Neural cell (in vitro differentiated cells): ENCODE data around the gene IL1RL2. TPM values are rescaled to one million over a fixed set of nuclear protein-coding genes. Genes with fewer than 3 reads are reported as not detected.

Source experiments
- H2AFZ ChIP-seq: fragments of 200-600, 300-800 bp; sonication (generic), shearing (Covaris generic); 2 replicates; pipeline ENCODE4 v1.6.0; 2014; ENCODE audit warnings: low read depth, mild to moderate bottlenecking, antibody characterized with exemption, low read length, moderate library complexity
- H3F3A ChIP-seq: fragments of 200-600 bp; shearing (Covaris generic); 2 replicates; pipeline ENCODE4 v1.6.1; 2016; ENCODE audit warnings: mild to moderate bottlenecking, moderate library complexity, mixed read lengths, antibody characterized with exemption, low read length; ENCODE audit not compliant: insufficient read depth, poor library complexity, severe bottlenecking
- H3K27ac ChIP-seq: fragments of 200-600, 300-800 bp; sonication (generic), shearing (Covaris generic); 2 replicates; pipeline ENCODE4 v1.5.1; 2014; ENCODE audit warnings: mild to moderate bottlenecking, low read length, moderate library complexity
- H3K27me3 ChIP-seq: fragments of 300-800, 200-600 bp; sonication (generic), shearing (Covaris generic); 2 replicates; pipeline ENCODE4 v1.6.0; 2014; ENCODE audit warnings: mild to moderate bottlenecking, low read depth, low read length, moderate library complexity; ENCODE audit not compliant: insufficient read depth
- H3K36me3 ChIP-seq: fragments of 300-800, 200-600 bp; sonication (generic), shearing (Covaris generic); 2 replicates; pipeline ENCODE4 v1.5.1; 2014; ENCODE audit warnings: mild to moderate bottlenecking, antibody characterized with exemption, low read length, moderate library complexity; ENCODE audit not compliant: insufficient read depth
- H3K4me2 ChIP-seq: fragments of 300-800, 200-600 bp; sonication (generic), shearing (Covaris generic); 2 replicates; pipeline ENCODE4 v1.6.0; 2014; ENCODE audit warnings: mild to moderate bottlenecking, low read length
- H3K4me3 ChIP-seq: fragments of 300-800, 200-600 bp; sonication (generic), shearing (Covaris generic); 2 replicates; pipeline ENCODE4 v1.5.1; 2014; ENCODE audit warnings: mild to moderate bottlenecking, low read length, moderate library complexity
- H3K79me2 ChIP-seq: fragments of 200-600 bp; shearing (Covaris generic); replicated peaks from 2 replicates; pipeline ENCODE4 v1.6.0; 2014; ENCODE audit warnings: mild to moderate bottlenecking, low read length, moderate library complexity; ENCODE audit not compliant: insufficient read depth
- H3K9ac ChIP-seq: fragments of 300-800, 200-600 bp; sonication (generic), shearing (Covaris generic); 2 replicates; pipeline ENCODE4 v1.6.1; 2016; ENCODE audit warnings: mild to moderate bottlenecking, low read length, mixed read lengths
- H3K9me2 ChIP-seq: fragments of 200-600 bp; shearing (Covaris generic); 2 replicates; pipeline ENCODE4 v1.6.1; 2016; ENCODE audit warnings: mild to moderate bottlenecking, low read length, mixed read lengths; ENCODE audit not compliant: insufficient read depth
- H3K9me3 ChIP-seq: fragments of 200-600, 300-800 bp; sonication (generic), shearing (Covaris generic); 2 replicates; pipeline ENCODE4 v1.6.1; 2016; ENCODE audit warnings: mild to moderate bottlenecking, mixed run types, low read length, moderate library complexity, mixed read lengths
- H4K20me1 ChIP-seq: fragments of 200-600 bp; shearing (Covaris generic); 2 replicates; pipeline ENCODE4 v1.6.1; 2016; ENCODE audit warnings: mild to moderate bottlenecking, mixed run types; ENCODE audit not compliant: insufficient read depth
- CTCF ChIP-seq: fragments of 450-650 bp; IDR thresholded peaks from 2 replicates; pipeline ENCODE4 v1.5.1; 2014; ENCODE audit warnings: antibody characterized with exemption, mild to moderate bottlenecking, moderate library complexity; ENCODE audit not compliant: poor library complexity, severe bottlenecking
- EP300 ChIP-seq: fragments of 450-650 bp; conservative IDR thresholded peaks from 2 replicates; pipeline ENCODE4 v1.6.1; 2014; ENCODE audit warnings: antibody characterized with exemption, mild to moderate bottlenecking, moderate library complexity; ENCODE audit not compliant: poor library complexity, severe bottlenecking
- EZH2 ChIP-seq: fragments of 200-600, 300-800 bp; shearing (Covaris generic), sonication (generic); IDR thresholded peaks from 2 replicates; pipeline ENCODE4 v1.6.1; 2014; ENCODE audit warnings: antibody characterized with exemption, low read length, borderline replicate concordance, mild to moderate bottlenecking; ENCODE audit not compliant: insufficient read depth, poor library complexity, severe bottlenecking
- POLR2AphosphoS5 ChIP-seq: IDR thresholded peaks from 2 replicates; pipeline ENCODE4 v1.6.1; 2012
- RAD21 ChIP-seq: fragments of 450-650 bp; conservative IDR thresholded peaks from 2 replicates; pipeline ENCODE4 v1.6.1; 2014; ENCODE audit warnings: antibody characterized with exemption, mild to moderate bottlenecking, moderate library complexity
- SMC3 ChIP-seq: fragments of 450-650 bp; conservative IDR thresholded peaks from 2 replicates; pipeline ENCODE4 v1.6.1; 2014; ENCODE audit warnings: antibody characterized with exemption, mild to moderate bottlenecking, moderate library complexity; ENCODE audit not compliant: poor library complexity
- TAF1 ChIP-seq: IDR thresholded peaks from 2 replicates; pipeline ENCODE4 v1.6.1; 2012; ENCODE audit warnings: low read depth
- polyA plus RNA-seq: library from polyadenylated mRNA; depleted of rRNA; stranded (reverse); fragments of >200 nt; gene quantifications from 2 replicates; pipeline ENCODE4 v1.2.3, GENCODE V29; 2014

IL1RL2 gene
- polyA plus RNA-seq, 1 donor from 2014 or later = not detected

GRCh38 chr2:102217032-102217431, 30.2 kb downstream of the IL1RL2 start:
- no peaks in the 10 kb centered on the region for H3K27me3 ChIP-seq
- H3K9ac ChIP-seq = no peak overlapping the region
- no peak overlapping the region for H2AFZ ChIP-seq
- no peak overlapping the region for H3K27ac ChIP-seq
- H3K9me3 ChIP-seq = no peaks in the 10 kb centered on the region
- H3K9me2 ChIP-seq = no peaks in the 10 kb centered on the region
- H3K36me3 ChIP-seq = no peaks in the 10 kb centered on the region
- no peak overlapping the region for H3K4me2 ChIP-seq
- H4K20me1 ChIP-seq = no peaks in the 10 kb centered on the region
- no peaks in the 10 kb centered on the region for H3F3A ChIP-seq
- no peaks in the 10 kb centered on the region for H3K79me2 ChIP-seq
- TF ChIP-seq EP300 (no peak), TAF1 (no peak), CTCF (no peak), SMC3 (no peak)
- no peak overlapping the region for H3K4me3 ChIP-seq

GRCh38 chr2:102224824-102225739, 38.3 kb downstream of the IL1RL2 start:
- no peak overlapping the region for H3K9ac ChIP-seq
- H3K4me2 ChIP-seq = no peak overlapping the region

More at GRCh38 chr2:102224824-102225739, 38.3 kb downstream of the IL1RL2 start:
- Histone ChIP-seq H3K9me3 (no peaks in the 10 kb centered on the region), H3K27me3 (no peaks in the 10 kb centered on the region), H3F3A (no peaks in the 10 kb centered on the region), H4K20me1 (no peaks in the 10 kb centered on the region), H3K79me2 (no peaks in the 10 kb centered on the region), H3K36me3 (no peaks in the 10 kb centered on the region), H3K9me2 (no peaks in the 10 kb centered on the region), H2AFZ (no peak overlapping the region), H3K4me3 (no peak overlapping the region), H3K27ac (no peak overlapping the region)
- TF ChIP-seq TAF1 (no peak), EZH2 (no peak), SMC3 (no peak), RAD21 (no peak), CTCF (no peak), POLR2AphosphoS5 (no peak)
